ENCODE measurements around the gene LENG9.

The LENG9 gene

DNA sequence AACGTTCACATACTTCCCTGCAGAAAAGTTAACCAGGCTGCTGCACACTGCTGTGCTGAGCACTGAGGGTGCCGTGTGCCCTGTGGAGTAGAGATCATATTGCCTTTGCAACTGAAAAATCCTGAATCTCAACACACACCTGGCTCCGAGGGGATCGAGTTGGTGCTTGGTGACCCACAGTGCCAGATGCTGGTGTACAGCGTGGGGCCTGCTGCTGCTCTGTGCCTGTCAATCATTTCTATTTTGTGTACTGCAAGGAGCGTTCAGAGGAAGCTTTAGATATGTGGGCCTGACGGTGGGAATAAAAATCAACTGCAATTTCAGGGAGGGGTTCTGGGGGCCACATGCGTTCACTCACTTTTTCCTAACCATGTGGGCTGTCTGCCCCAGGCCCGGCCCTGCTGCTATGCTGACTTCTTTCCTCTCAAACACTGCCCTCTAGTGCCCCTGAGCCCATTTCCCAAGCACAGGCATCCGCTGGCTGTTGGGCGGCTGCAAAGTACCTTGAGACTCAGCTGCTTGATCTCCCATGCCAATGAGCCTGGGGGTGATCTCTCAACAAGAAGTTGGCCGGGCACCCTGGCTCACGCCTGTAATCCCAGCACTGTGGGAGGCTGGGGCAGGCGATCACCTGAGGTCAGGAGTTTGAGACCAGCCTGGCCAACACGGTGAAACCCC is 24.3 kb downstream of the LENG9 start:
- DNase-seq (ENCODE audit: low read depth in 1 of 2, low spot score in 1 of 2) = no peak

GRCh38 chr19:54436628-54437252 is 26.8 kb downstream of the LENG9 start:
- no peak for DNase-seq (ENCODE audit: low read depth in 1 of 2, low spot score in 1 of 2)

DNA sequence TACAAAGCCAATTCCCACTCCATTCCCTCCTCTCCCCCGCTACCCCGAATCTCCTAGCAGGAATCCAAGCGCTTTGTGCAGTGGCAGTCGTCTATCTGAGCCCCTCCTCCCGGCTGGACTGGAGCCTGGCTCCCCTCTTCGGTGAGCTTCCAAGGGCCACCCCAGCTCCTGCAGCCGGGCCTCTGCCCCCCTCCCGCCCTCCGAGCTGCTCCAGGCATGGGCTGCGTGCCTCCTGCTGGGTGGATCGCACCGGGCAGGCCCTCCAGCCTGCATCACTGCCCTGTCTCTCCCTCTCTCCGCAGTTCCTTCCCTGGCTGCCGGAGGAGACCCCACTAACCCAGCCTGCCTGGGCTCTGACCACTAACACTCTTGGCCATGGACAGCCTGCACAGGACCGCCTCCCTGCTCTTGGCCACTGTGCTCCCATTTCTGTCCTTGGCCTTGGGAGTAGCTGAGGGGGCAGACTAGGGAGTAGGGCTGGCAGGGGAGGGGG is 27.5 kb downstream of the LENG9 start:
- DNase-seq (ENCODE audit: low read depth in 1 of 2, low spot score in 1 of 2) = no peak

- DNase-seq (ENCODE audit: low read depth in 1 of 2, low spot score in 1 of 2) = no peak
Observed at GRCh38 chr19:54435551-54436016, 28.0 kb downstream of the LENG9 start.

DNA sequence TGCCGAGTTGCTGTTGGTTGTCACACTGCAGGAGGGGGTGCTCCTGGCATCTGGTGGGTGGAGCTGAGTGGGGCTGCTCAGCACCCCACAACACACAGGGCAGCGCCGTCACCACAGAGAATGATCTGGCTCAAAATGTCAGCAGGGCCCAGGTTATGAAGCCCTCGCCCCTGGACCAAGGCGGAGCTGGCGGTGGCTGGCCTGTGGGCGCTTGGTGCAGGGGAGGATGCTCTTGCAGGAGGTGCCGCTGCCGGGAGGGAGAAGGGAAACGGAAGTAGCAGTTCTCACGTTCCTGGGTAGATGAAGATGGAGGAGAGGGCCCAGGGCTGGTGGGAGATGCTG is 28.7 kb downstream of the LENG9 start:
- no peak for DNase-seq (ENCODE audit: low read depth in 1 of 2, low spot score in 1 of 2)

DNA sequence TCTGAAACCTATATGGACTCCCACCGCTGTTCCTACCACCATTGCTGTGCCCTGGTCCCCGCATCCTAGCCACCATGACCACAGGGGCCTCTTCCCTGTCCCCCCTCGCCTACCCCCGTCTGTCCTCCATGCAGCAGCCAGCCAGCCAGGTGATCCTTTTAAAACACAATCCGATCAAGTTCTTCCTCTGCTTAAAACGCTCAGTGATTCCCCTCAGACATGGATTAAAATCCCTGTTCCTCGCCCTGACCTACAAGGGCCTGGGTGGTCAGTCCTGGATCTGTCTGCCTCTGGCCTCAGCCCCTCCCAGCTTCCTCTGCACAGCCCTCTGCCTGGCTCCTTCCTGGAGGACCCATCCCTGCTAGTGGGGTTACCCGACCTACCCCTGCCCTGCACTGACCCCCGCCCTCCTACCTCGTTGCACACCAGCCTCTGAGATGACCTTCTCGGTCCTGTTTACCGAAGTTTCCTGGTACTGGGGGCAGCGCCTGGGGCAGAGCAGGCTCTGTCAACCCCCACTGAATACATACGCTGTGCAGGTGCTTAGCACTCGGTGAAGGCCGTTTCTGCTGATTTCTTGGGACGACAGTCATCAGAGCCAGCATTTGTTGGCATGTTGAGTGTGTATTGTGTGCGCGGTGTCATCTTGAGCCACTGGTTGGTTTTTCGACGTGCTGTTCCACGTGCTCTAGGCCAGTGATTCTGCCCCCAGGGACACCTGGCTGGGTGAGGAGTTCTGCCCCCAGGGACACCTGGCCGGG is 29.3 kb downstream of the LENG9 start:
- no peak for DNase-seq (ENCODE audit: low read depth in 1 of 2, low spot score in 1 of 2)

GRCh38 chr19:54433697-54434096 is 29.9 kb downstream of the LENG9 start:
- DNase-seq (ENCODE audit: low read depth in 1 of 2, low spot score in 1 of 2) = no peak

- DNase-seq (ENCODE audit: low read depth in 1 of 2, low spot score in 1 of 2) = no peak
Observed at GRCh38 chr19:54432144-54432738, 31.3 kb downstream of the LENG9 start.

GRCh38 chr19:54431255-54431838 is 32.2 kb downstream of the LENG9 start:
- DNase-seq (ENCODE audit: low read depth in 1 of 2, low spot score in 1 of 2) = no peak

DNA sequence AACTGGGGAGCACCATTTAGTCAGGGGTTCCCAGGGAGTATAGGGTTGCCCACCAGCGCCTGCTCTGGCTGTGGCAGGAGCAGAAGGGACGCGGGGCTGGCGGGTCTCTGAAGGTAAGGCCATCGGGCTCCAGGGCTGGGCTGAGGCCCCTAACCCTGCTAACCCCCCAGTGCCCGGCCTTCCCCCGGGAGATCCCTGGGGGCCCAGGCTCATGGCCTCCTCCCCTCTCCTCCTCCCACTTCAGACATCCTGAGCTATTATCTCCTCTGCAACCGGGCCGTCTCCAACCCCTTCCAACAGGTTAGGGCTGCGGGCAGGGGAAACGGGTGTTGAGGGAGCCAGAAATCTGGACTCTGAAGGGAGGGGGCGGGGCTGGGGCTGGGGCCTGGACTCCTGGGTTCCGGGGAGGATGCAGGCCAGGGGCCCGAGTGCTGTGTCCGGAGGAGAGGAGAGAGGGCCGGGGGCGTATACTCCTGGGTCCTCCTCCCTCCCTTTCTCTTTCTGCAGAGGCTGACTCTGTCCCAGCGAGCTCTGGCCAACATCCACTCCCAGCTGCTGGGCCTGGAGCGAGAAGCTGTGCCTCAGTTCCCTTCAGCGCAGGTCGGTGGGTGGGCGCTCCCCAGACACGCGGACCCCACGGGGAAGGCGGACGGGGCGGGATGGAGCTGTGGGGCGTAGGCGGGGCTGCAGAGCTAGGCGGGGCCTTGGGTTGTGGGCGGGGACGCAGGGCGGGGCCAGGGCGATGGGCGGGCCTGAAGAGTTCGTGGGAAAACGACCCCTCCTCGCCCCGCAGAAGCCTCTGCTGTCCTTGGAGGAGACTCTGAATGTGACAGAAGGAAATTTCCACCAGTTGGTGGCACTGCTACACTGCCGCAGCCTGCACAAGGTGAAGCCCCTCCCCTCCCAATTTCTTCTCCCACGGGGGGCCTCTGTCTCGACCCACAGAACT is 33.0 kb downstream of the LENG9 start:
- peak in 1 of 2 donors; percentile 12 for DNase-seq (ENCODE audit: low read depth in 1 of 2, low spot score in 1 of 2)

DNA sequence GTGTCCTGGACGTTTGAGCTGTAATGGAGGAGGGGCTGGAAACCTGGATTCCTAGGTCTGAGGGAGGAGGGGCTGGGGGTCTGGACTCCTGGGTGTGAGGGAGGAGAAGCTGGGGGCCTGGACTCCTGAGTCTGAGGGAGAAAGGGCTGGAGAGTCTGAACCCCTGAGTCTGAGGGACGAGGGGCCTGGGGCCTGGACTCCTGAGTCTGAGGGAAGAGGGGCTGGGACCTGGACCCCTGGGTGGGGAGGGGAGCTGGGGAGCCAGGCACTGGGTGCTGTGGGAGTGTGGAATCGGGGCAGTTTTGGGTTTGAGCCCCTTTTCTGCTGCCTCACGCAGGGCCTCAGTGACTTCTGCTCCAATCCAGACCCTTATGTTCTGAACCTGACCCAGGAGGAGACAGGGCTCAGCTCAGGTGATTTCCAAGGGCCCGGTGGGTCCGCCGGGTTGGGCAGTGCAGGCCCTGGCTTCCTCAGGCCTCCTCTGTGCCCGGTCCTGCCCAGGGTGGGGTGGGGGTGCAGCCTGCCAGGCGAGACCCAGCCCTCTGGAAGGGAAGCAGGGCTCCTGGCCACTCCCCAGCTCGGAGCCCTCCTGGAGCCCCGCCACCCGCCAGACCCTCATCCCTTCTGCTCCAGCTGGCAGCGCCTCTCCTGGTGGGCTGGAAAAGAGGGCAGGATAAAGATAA is 33.9 kb downstream of the LENG9 start:
- no peak for DNase-seq (ENCODE audit: low read depth in 1 of 2, low spot score in 1 of 2)

- no peak for DNase-seq (ENCODE audit: low read depth in 1 of 2, low spot score in 1 of 2)
Observed at GRCh38 chr19:54429176-54429495, 34.4 kb downstream of the LENG9 start.

DNA sequence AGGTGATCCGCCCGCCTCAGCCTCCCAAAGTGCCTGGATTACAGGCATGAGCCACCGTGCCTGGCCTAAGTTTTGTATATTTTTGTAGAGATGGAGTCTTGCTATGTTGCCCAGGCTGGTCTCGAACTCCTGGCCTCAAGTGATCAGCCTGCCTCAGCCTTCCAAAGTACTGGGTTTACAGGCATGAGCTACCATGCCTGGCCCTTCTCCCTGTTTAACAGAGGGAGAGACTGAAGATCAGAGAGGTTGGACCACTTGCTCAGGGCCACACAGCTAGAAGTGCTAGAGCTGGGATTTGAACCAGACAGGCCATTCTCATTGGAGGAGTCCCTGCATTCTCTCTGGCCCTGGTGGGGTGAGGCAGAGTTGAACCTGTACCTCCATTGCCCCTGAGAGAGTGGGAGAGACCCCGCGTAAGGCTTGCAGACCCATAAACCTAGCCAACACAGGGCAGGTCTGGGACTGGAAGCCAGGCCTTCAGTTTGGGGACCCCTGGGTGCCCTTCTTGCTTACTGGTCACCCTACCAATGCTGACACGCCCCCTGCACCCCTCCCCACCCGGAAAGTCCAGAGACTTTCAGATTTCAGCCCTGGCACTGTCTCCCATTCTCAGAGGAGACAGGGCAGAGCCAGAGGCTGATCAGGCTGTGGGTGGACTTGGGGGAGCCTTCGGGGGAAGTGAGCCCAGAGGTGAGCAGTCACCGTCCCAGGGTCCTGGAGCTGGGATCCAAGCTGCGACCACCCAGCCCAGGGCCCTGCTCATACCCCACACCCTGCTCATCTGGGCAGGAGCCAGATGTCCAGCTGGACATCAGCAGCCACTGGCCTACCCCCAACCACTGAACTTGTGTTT is 35.0 kb downstream of the LENG9 start:
- no peak for DNase-seq (ENCODE audit: low read depth in 1 of 2, low spot score in 1 of 2)

DNA sequence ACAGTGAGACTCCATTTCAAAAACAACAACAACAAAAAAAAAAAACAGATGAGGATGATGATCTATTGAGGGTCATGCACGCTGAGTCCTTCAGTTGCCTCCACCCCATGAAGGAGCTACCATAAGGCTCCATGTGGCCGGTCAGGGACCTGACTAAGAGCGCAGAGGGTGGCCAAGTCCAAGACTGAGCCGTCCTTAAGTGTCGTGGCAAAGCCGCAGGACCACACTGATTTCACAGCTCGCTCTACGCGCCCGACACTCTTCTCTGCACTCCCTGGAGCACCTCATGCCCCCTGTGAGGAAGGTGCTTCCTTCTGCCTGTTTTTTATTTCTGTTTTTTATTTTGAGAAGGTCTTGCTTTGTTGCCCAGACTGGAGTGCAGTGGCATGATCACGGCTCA is 36.0 kb downstream of the LENG9 start:
- no peak for DNase-seq (ENCODE audit: low read depth in 1 of 2, low spot score in 1 of 2)

- no peak for DNase-seq (ENCODE audit: low read depth in 1 of 2, low spot score in 1 of 2)
Observed at GRCh38 chr19:54426291-54426931, 37.2 kb downstream of the LENG9 start.

DNA sequence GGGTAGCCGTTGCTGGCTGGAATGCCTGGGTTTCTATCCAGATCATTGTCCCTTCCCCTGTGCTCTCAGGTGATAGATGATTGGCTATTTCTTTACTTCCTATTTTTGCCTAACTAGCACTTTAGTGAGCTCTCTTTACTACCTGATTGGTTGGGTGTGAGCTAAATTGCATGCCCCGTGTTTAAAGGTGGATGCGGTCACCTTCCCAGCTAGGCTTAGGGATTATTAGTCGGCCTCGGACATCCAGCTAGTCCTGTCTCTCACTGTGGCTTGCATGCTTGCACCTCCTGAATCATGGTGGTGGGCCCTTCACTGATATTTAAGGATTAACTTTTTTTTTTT is 38.2 kb downstream of the LENG9 start:
- DNase-seq (ENCODE audit: low read depth in 1 of 2, low spot score in 1 of 2) = no peak

GRCh38 chr19:54424660-54425381 is 38.8 kb downstream of the LENG9 start:
- DNase-seq (ENCODE audit: low read depth in 1 of 2, low spot score in 1 of 2) = no peak

- no peak for DNase-seq (ENCODE audit: low read depth in 1 of 2, low spot score in 1 of 2)
Observed at GRCh38 chr19:54424201-54424600, 39.4 kb downstream of the LENG9 start.
